RWPE1 (cell line): ENCODE measurements around the gene IL17RA.

Experiments used
- CTCF ChIA-PET: fragments of 350-600 bp; sonication (Branson Sonifier 250); formaldehyde crosslinking; extraction: SDS; loops from one replicate; lab custom pipeline; 2021; lab: Yijun Ruan, JAX
- POLR2A ChIA-PET: fragments of 400-600 bp; formaldehyde crosslinking; extraction: SDS; loops from one replicate; lab custom pipeline; 2020; ENCODE audit warnings: antibody characterized with exemption; ENCODE audit not compliant: low non-redundant PET; lab: Yijun Ruan, JAX
- DNase-seq: peaks from one replicate; pipeline ENCODE4 v3.0.0; 2012; ENCODE audit warnings: low spot score
- H3K27ac ChIP-seq: fragments of 450-650 bp; 2 replicates; pipeline ENCODE4 v1.5.1; 2017
- TF ChIP-seq, protein P1 (sequence below): fragments of 450-650 bp; conservative IDR thresholded peaks from 2 replicates; pipeline ENCODE4 v1.5.1; 2017; ENCODE audit warnings: low read depth, mild to moderate bottlenecking

The IL17RA gene

DNA sequence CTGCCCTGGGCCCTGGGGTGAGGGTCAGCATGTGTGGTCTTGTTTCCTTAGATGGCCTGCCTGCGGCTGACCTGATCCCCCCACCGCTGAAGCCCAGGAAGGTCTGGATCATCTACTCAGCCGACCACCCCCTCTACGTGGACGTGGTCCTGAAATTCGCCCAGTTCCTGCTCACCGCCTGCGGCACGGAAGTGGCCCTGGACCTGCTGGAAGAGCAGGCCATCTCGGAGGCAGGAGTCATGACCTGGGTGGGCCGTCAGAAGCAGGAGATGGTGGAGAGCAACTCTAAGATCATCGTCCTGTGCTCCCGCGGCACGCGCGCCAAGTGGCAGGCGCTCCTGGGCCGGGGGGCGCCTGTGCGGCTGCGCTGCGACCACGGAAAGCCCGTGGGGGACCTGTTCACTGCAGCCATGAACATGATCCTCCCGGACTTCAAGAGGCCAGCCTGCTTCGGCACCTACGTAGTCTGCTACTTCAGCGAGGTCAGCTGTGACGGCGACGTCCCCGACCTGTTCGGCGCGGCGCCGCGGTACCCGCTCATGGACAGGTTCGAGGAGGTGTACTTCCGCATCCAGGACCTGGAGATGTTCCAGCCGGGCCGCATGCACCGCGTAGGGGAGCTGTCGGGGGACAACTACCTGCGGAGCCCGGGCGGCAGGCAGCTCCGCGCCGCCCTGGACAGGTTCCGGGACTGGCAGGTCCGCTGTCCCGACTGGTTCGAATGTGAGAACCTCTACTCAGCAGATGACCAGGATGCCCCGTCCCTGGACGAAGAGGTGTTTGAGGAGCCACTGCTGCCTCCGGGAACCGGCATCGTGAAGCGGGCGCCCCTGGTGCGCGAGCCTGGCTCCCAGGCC is 23.7 kb downstream of the IL17RA start:
- POLR2A ChIA-PET, result no interaction called here
- TF ChIP-seq, protein P1, sequence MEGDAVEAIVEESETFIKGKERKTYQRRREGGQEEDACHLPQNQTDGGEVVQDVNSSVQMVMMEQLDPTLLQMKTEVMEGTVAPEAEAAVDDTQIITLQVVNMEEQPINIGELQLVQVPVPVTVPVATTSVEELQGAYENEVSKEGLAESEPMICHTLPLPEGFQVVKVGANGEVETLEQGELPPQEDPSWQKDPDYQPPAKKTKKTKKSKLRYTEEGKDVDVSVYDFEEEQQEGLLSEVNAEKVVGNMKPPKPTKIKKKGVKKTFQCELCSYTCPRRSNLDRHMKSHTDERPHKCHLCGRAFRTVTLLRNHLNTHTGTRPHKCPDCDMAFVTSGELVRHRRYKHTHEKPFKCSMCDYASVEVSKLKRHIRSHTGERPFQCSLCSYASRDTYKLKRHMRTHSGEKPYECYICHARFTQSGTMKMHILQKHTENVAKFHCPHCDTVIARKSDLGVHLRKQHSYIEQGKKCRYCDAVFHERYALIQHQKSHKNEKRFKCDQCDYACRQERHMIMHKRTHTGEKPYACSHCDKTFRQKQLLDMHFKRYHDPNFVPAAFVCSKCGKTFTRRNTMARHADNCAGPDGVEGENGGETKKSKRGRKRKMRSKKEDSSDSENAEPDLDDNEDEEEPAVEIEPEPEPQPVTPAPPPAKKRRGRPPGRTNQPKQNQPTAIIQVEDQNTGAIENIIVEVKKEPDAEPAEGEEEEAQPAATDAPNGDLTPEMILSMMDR, result no peak
- H3K27ac ChIP-seq, result no peak overlapping the region
- no peak for DNase-seq
- CTCF ChIA-PET, result no interaction called here

DNA sequence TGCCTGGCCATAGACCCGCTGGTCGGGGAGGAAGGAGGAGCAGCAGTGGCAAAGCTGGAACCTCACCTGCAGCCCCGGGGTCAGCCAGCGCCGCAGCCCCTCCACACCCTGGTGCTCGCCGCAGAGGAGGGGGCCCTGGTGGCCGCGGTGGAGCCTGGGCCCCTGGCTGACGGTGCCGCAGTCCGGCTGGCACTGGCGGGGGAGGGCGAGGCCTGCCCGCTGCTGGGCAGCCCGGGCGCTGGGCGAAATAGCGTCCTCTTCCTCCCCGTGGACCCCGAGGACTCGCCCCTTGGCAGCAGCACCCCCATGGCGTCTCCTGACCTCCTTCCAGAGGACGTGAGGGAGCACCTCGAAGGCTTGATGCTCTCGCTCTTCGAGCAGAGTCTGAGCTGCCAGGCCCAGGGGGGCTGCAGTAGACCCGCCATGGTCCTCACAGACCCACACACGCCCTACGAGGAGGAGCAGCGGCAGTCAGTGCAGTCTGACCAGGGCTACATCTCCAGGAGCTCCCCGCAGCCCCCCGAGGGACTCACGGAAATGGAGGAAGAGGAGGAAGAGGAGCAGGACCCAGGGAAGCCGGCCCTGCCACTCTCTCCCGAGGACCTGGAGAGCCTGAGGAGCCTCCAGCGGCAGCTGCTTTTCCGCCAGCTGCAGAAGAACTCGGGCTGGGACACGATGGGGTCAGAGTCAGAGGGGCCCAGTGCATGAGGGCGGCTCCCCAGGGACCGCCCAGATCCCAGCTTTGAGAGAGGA is 24.5 kb downstream of the IL17RA start:
- CTCF ChIA-PET, result no interaction called here
- POLR2A ChIA-PET, result no interaction called here
- H3K27ac ChIP-seq, result no peak overlapping the region
- no peak for DNase-seq
- TF ChIP-seq, protein P1, result no peak

DNA sequence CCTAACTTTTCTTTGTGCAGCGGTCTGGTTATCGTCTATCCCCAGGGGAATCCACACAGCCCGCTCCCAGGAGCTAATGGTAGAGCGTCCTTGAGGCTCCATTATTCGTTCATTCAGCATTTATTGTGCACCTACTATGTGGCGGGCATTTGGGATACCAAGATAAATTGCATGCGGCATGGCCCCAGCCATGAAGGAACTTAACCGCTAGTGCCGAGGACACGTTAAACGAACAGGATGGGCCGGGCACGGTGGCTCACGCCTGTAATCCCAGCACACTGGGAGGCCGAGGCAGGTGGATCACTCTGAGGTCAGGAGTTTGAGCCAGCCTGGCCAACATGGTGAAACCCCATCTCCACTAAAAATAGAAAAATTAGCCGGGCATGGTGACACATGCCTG is 25.2 kb downstream of the IL17RA start:
- H3K27ac ChIP-seq, result no peak overlapping the region
- TF ChIP-seq, protein P1, result no peak

DNA sequence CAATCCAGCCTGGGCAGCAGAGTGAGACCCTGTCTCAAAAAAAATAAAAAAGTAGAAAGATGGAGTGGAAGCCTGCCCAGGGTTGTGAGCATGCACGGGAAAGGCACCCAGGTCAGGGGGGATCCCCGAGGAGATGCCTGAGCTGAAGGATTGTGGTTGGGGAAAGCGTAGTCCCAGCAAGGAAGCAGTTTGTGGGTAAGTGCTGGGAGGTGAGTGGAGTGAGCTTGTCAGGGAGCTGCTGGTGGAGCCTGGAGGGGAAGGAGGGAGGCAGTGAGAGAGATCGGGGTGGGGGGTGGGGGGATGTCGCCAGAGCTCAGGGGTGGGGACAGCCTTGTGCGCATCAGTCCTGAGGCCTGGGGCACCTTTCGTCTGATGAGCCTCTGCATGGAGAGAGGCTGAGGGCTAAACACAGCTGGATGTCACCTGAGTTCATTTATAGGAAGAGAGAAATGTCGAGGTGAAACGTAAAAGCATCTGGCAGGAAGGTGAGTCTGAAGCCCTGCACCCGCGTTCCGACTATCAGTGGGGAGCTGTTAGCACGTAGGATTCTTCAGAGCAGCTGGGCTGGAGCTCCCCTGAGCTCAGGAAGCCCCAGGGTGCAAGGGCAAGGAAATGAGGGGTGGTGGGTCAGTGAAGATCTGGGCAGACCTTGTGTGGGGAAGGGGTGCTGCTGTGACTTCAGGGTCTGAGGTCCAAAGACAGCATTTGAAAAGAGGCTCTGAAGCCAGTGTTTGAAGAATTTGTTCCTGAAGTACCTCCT is 26.2 kb downstream of the IL17RA start:
- TF ChIP-seq, protein P1, result no peak
- H3K27ac ChIP-seq, result no peak overlapping the region
- DNase-seq, result no peak
- ChIA-PET CTCF (interaction anchor here (1.0 kb wide), 1 partner anchor 61 kb away, joined by 7 read pairs; no protein-coding TSS in a partner anchor), POLR2A (no interaction called here)

More for the DNA sequence above, 25.2 kb downstream of the IL17RA start:
- POLR2A ChIA-PET, result no interaction called here
- CTCF ChIA-PET, result interaction anchor here (1.0 kb wide), 1 partner anchor 62 kb away, joined by 7 read pairs; no protein-coding TSS in a partner anchor
- DNase-seq, result no peak

DNA sequence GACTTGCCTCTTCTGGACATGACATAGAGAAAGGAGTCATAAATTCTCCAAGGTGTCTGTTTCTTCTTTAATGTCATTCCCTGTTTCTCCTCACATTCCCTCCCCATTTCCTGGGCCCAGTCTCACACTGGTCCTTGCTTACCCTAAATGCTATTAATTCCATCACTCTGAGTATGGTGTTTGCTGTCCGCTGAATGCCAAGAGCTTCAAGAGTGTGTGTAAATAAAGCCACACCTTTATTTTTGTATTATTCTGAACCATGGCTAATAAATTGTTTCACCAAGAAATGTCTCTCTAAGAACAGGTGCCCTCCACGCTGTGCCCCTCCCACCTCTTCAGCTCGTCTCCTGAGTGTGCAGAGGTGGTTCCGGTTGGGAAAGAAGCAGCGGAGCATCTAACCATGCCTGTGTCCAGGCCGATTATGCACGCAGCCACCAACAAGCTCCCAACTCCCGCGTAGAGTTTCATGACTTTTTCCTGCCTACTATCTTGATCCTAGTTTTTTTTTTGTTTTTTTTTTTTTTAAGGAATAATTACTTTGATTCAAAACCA is 27.8 kb downstream of the IL17RA start:
- CTCF ChIA-PET, result no interaction called here
- POLR2A ChIA-PET, result no interaction called here
- TF ChIP-seq, protein P1, result no peak
- no peak overlapping the region for H3K27ac ChIP-seq
- no peak for DNase-seq

DNA sequence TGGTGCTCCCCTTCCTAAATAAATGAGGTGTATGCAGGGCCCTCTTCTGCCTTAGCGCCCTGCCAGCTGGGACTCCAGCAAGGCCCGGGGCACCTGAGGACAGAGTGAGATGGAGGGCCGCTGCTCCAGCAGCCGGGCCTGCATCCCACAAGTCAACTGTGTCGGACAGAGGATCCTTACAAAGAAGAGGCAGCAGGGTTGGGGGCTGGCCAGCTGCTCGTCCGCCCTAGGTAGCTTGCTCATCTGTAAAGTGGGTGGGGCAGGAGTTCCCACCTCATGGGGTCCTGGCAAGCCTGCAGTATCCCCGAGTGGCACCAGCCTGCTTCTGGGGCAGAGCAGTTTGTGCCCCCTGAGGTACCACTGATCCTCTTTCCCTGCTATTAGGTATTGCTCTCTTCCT is 28.8 kb downstream of the IL17RA start:
- no peak for DNase-seq
- no peak overlapping the region for H3K27ac ChIP-seq
- TF ChIP-seq, protein P1, result no peak
- ChIA-PET POLR2A (no interaction called here), CTCF (no interaction called here)
